HEK293T (cell line): ENCODE data around the gene TBR1.

Experiments
- BHLHE40 ChIP-seq: fragments of 450-650 bp; IDR thresholded peaks from 2 replicates; pipeline ENCODE4 v1.6.1; 2016; ENCODE audit warnings: mild to moderate bottlenecking, moderate library complexity, borderline replicate concordance
- ELF4 ChIP-seq: fragments of 450-650 bp; IDR thresholded peaks from 2 replicates; pipeline ENCODE4 v1.6.1; 2017; ENCODE audit warnings: antibody characterized with exemption
- FOXM1 ChIP-seq: fragments of 450-650 bp; IDR thresholded peaks from 2 replicates; pipeline ENCODE4 v1.6.1; 2017; ENCODE audit warnings: mild to moderate bottlenecking, borderline replicate concordance
- HDGF ChIP-seq: fragments of 450-650 bp; IDR thresholded peaks from 2 replicates; pipeline ENCODE4 v1.6.1; 2017; ENCODE audit warnings: antibody characterized with exemption, borderline replicate concordance
- LEF1 ChIP-seq: fragments of 450-650 bp; IDR thresholded peaks from 2 replicates; pipeline ENCODE4 v1.6.1; 2017; ENCODE audit warnings: mild to moderate bottlenecking, borderline replicate concordance
- TARDBP ChIP-seq: fragments of 450-650 bp; IDR thresholded peaks from 2 replicates; pipeline ENCODE4 v1.6.1; 2016
- TF ChIP-seq, protein P1 (sequence below): fragments of 450-650 bp; IDR thresholded peaks from 2 replicates; pipeline ENCODE4 v1.6.1; 2016

DNA sequence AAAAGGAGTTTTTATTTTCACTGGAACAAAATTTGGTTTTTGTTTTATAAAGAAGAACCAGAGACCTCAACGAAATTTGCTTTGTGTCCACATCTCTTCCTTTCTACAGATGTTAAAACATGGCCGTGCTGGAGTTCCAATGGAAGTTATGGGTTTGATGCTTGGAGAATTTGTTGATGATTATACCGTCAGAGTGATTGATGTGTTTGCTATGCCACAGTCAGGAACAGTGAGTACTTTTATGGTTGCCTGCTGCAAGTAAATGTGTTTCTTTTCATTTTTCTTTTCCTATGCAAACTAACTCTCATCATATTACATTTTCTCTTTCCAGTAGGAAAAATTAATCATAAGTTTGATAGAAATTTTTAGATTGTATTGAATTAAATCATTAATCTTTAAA is 48.4 kb upstream of the TBR1 start:
- no peak for TF ChIP-seq BHLHE40
- no peak for TF ChIP-seq TARDBP
- no peak for TF ChIP-seq ELF4
- TF ChIP-seq, protein P1, sequence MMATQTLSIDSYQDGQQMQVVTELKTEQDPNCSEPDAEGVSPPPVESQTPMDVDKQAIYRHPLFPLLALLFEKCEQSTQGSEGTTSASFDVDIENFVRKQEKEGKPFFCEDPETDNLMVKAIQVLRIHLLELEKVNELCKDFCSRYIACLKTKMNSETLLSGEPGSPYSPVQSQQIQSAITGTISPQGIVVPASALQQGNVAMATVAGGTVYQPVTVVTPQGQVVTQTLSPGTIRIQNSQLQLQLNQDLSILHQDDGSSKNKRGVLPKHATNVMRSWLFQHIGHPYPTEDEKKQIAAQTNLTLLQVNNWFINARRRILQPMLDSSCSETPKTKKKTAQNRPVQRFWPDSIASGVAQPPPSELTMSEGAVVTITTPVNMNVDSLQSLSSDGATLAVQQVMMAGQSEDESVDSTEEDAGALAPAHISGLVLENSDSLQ = peak; percentile 57
- no peak for TF ChIP-seq FOXM1
- no peak for TF ChIP-seq HDGF
- TF ChIP-seq LEF1 = no peak
